ENCODE data around the gene MAGI2. TPM values are rescaled to one million over a fixed set of nuclear protein-coding genes. Genes with fewer than 3 reads are reported as not detected.

MAGI2 gene
- total RNA-seq, 1 donor from 2014 or later: 0.40 TPM

DNA sequence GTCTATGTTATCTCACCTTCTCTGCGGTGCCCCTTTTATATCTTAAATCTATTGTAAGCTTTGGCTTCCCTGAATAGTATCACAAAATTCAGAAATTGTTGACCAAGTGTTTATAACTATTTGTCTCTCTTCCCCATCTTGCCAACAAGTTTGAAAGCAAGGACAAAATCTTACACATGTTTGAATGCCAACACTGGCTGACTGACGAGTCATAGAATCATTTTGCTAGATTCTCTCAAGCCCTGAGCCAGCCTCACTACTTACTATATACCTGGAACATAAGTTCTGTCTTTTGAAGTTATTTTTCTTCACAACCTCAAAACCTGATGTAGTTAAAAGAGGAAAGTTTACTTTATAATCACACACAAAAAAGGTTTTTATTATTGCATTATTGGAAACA, 954.2 kb downstream of the MAGI2 start:
- DNase-seq (ENCODE audit: low read depth in 2 of 2): no peak

DNA sequence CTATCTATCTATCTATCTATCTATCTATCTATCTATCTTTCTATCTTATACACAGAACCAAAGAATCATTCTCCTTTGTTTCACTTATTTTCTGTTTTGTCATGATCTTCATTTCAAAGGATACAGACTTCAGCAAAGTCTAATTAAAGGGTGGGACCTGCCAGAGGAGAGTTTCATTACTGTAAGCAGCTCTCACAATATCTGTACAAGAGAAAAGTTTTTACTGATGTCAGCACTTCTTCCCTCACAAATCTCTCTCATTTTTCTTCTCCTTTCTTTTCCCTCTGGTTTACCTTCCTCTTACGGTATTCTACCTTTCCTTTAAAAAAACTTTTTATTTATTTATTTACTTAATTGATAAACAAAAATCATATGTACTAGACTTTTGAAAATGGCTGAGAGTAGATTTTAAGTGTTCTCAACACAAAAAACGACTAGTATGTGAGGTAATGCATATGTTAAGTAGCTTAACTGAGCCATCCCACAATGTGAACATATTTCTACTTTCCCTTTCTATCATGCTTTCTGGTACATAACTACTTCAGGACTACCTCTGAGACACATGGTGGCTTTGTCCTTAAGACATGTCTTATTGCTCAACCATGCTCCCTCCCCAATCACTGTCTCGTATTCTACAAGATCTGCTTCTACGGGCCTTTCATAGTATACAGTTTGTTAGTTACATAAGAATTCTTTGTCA, 955.6 kb downstream of the MAGI2 start:
- no peak for DNase-seq (ENCODE audit: low read depth in 2 of 2)

DNA sequence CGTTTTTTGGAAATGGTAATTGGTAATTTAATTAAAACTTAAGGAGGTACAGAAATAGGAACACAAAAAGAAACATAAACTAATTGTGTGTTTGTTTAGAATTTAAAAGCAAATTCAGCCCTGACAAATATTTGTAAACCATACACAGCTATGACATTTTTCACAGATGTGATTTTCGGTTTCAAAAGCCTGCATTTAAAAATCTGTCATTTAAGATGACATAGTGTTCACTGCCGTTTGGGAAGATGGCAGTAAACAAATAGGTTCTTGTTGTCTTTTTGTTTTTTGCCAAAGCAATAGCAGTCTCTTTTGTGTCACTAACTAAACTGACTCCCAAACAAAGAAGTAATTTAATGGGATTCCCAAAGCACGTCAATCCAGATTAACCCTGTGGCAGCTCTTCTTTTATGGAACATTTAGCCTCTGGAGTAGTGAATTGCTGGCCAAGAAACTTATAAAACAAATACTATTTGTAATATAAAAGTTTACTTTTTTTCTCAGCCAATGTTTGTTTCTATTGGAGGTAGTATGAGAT, 957.3 kb downstream of the MAGI2 start:
- no peak for DNase-seq (ENCODE audit: low read depth in 2 of 2)

DNA sequence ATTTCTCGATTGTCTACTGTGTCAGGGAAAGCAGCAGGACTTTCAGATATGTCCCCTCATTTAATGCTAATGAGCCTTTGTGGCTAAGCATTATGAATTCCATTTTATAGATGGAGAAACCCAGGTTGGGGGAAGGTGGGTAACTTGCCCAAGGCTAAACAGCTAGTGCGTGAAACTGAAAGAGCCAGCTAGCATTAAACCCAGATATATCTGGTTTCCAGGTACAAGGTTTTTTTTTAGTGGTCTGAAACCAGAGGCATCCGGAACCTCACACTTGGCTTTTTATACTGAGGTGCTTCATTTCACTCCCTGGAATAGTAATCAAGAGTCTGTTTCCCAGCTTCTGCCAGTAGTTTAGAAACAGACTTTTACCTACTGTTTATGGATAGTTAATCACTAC, 960.1 kb downstream of the MAGI2 start:
- DNase-seq (ENCODE audit: low read depth in 2 of 2): no peak

DNA sequence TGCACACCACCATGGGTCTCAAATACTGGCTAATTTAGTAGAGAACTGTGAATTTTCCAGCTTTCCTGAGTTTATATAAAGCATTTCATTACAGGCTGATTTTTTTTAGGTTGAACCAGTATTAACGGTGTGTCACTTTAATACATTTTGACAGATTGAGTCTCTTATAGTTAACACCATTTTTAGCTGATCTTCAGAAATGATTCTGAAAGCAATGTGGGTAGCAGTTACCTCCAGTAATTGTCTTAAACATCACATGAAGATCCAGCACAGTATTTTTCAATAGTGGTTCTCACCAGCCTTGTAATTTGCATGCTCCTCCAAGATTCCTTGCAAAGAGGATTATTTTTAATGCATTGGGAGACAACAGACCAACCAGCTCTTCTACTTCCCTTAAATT, 961.3 kb downstream of the MAGI2 start:
- DNase-seq (ENCODE audit: low read depth in 2 of 2): no peak

DNA sequence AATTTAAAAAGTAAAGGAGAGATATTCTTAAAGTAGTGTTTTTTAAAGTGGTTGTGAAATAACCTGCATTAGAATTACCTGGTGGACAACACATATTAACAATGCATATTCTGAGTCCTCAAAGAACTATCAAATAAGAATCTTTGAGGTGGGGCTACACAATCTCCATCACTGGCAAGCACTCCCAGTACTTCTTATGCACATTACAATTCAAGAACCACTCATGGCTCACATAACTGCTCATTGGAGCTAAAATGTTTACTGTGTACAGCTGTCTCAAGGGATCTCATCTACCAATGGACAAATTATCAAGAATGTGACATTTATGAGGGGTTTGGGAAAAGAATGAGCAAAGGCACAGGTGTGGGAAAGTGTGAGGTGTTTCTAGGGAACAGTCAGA, 962.9 kb downstream of the MAGI2 start:
- no peak for DNase-seq (ENCODE audit: low read depth in 2 of 2)

DNA sequence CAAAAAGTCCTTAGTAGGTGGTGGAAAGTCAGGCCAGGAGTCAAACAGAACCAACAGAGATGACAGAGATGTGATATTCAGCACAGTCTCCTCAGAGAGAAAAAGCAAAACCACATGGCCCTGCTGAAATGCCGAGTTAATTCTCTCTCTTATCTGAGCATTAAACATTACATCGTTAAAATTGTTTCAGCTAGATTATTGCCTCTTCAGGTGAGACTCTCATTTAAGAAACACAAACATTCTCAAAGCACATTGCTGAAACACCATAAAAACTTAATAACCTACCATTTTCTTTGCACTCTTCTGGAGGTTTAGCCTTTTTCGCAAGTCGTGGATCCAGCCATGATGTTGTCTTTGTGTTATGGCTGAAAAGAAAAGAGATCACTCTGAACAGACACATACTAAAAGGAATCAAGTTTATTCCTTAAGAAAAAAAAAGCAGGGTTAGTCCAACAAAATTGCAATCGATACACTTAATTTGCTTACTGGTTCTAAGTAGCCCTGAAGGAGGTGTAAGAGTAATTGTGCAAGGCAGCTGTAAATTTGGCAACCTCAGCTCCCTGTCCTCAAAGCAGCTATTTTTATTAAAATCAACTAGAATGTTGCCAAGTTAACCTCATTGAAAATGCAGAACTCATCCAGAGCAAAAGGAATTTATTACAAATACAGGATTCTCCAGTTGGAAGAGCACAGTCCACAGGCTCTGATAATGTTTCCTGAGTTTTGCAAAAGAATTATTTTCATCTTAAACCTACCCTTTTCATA, 963.8 kb downstream of the MAGI2 start:
- DNase-seq (ENCODE audit: low read depth in 2 of 2): no peak

DNA sequence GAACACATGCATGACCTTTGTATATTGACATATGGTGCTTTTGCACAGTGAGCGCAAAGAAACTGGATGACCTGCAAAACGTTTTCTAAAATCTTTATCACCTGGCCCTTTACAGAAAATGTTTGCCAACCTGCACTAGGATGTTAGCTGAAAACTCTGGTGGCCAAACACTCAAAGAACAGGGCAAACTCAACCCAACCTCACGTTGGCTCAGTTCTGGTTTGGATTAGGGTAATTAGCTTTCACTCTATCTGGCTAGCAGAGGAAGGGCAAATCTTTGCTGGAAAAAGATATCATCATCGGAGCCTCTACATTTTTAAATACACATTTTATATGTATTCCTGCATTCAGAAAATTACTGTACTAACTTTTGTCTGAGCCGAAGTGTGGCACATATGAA, 966.0 kb downstream of the MAGI2 start:
- DNase-seq (ENCODE audit: low read depth in 2 of 2): no peak

DNA sequence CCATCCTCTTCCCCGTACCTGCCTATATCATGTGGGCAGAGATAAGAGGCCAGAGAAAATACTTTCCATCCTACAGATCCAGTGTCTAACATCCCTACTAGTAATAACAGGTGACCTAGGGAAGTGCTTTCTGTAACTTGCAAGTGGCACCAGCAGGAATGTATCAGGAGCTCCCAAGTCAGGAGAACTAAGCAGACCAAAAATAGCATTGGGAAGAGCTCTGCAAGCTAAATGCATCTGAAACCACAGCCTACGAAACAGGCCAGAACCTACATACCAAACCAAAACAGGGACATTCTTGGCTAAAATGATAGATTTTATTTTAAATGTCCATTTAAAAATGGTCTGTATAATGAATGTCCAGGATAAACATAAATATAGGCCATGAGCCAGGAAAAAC, 974.1 kb downstream of the MAGI2 start:
- no peak for DNase-seq (ENCODE audit: low read depth in 2 of 2)

DNA sequence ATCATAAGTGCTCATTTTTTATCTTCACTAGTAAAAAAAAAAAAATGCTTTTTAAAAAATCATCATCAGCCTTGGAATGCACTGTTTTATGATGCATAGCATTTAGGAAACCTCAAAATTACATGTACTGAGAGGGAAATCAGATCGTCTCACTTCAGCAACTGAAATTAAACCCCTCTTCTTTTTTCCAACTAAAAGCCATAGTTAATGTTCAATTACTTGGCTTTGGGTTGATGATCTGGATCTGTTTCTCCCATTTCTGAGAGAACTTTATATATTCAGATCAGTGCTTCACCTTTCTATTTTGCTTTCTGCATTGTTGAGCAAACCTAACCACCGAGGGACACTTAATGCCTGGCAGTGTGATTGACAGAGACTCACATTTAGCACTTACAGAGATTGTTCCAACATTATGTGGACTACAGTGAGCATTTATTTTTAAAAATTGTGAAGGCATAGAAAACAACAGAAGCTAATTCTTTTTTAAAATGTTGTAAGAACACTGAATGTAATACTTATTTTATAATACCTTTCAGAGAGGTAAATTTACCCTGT, 976.5 kb downstream of the MAGI2 start:
- no peak for DNase-seq (ENCODE audit: low read depth in 2 of 2)

DNA sequence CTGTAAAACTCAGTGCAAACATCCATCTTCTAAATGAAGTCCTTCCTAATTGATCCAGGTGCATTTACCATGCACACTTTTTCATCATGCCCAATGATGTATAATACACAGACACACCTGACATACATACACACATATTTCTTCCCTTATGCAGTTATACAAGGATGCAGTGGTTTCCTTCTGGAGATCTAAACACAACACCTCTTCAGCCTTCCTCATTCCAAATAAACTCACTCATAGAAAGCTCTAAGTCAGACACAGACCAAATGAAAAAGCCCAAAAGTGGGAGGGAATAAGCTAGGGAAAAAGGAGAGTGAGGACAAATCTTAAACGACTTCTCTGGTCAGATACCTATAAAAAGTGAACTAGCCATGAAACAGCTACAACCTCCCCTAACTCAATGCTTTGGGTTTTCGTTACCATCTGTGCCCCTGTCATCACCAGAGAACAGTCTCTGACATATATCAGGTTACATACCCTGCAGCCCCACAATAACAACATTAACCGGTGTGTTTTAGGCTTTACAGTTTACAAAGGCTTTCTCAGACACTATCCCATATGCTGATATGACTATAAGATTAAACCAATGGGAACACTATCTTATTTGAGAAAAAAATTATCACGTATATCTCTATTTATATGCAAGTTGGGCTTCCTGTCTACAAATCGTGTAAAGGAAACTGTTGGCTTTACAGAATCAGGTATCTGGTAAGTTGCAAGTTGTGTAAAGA, 979.7 kb downstream of the MAGI2 start:
- DNase-seq (ENCODE audit: low read depth in 2 of 2): no peak

DNA sequence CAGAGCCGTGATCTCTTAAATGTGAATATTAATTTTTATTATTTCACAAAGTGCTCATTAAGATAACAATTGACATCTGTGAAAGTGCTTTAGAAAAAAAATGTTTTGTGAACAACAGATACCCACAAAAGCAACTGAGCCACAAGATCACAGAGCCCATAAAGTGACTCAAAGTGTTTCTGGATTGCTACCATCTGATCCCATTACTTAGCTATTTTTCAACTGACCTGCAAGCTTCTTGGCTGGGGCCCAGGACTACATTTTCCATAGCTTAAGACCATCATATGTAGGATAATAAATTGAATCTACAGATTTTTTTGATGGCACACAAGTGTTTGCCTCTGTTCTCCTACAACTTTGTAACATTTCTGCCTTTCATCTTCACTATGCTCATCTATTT, 980.4 kb downstream of the MAGI2 start:
- no peak for DNase-seq (ENCODE audit: low read depth in 2 of 2)

DNA sequence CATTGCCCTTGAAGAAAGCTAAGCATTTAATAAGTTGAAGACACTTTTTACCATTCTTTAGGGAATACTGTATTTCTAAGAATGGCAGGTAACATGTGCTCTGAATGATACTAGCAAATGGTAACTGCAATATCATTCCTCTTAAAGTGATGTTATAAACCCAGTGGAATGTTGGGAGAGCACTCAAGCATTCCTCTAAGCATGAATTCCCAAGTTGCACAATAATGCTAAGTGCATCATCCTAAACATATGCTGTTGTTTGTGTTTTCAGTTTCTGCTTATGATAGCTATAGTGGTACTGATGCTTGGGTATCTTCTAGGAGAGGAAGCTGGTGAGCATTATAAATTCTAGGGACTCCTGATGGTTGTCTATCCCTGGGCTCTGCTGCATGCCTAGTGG, 980.9 kb downstream of the MAGI2 start:
- DNase-seq (ENCODE audit: low read depth in 2 of 2): no peak

DNA sequence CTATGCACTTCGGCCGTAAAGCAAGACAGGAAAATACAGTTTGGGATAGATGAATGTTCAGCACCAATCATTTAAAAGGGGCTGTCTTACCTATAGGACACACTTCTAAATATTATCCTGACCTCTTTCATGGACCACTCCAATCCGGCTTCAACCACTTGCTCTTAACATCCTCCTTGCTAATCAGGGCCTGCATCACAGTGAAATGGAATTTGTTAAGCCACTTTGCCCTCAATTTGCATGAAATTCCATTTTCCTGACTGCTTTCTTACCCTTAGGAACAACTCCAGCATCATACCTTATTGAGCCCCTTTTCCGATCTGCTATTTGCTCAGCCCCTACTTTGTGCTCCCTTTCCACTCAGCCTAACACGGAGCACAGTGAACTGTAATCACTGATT, 987.6 kb downstream of the MAGI2 start:
- DNase-seq (ENCODE audit: low read depth in 2 of 2): no peak

DNA sequence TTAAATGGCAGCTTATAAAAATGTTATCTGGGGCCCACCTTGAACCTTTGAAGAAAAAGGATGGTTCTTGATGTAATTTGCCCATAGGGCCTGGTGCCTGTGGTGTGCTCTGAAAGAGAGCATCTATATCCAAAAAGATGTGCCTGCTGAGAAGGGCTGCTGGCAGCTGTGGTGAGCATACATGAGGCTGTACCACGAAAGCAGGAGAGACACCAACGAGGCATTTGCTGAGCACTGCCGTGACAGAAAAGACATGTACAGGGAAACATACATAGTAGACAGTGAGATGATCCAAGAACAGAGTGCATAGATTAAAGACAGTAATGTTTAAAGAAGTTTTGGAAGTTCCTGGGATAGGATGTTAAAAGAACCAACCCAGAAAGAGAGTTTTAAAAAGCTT, 990.4 kb downstream of the MAGI2 start:
- DNase-seq (ENCODE audit: low read depth in 2 of 2): no peak

DNA sequence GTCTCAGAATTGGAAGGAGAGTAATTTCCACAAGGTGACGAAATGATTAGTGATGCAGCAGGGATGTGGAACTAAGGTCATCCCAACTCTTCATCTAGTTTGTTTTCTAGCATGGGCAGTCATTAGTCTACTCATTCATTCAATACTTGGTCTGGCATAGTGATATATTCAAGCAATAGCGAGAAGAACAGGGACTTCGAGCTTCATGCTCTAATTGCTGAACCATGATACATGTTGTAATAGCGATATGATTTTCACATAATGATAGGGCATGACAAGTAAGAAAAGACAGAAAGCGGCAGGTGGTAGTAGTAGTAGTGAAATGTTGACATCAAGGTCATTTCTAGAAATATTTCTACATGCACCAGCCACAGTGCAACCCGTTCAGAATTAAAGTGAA, 1002.8 kb downstream of the MAGI2 start:
- no peak for DNase-seq (ENCODE audit: low read depth in 2 of 2)

DNA sequence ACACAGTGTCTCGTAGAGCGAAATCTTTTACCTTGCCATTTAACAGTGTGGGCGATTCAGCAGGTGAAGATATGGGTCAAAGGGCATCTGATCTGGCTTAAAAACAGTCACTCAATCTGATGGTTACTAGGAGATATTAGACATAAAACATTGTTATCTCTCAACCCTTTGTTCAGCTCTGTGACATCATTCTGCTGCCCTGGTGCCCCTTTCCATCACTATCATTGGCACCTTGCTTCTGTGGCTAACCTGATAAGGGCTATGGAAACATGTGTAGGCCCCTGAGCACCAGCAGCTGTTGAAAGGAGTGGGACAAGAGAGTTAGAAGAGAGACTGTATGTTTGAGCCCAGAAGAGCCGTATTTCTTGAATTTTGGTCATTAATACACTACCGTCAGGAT, 1004.6 kb downstream of the MAGI2 start:
- DNase-seq (ENCODE audit: low read depth in 2 of 2): peak in 1 of 2 donors; percentile 43

DNA sequence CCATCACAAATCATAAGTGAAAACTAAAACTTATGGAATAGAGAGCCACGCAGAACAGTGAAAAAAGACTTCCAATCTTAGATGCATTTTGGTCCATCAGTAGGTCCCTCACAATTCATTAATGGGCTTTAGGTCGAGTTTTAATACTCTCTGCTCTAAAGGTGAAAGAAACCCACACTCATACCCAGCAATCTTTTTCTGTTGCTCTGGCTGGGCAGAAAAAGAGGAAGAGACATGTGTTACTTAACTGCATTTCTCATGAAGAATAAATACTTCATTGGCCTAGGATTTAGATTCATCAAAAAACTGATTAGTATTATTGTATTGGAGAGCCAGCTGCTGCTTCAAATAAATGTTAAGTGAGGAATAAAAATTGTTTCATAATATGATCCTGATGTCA, 1009.2 kb downstream of the MAGI2 start:
- no peak for DNase-seq (ENCODE audit: low read depth in 2 of 2)

DNA sequence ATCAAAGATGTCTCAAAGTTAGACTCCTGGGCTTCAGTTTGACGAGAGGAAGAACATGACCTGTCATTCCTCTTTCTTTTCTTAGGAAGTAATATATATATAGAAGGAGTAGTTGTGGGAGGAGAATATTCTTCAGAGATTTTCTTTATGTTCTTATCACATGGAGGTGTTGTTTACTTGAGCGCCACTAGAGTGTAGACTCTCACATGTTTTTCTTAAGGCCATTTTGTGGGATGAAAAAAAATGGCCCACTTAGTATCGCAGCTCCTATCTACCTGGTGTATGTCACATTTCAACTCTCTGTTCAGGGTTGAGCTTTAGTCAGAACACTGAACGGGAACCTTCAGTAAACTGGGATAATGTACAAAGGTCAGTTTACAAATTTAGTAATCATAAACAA, 1009.7 kb downstream of the MAGI2 start:
- DNase-seq (ENCODE audit: low read depth in 2 of 2): no peak

DNA sequence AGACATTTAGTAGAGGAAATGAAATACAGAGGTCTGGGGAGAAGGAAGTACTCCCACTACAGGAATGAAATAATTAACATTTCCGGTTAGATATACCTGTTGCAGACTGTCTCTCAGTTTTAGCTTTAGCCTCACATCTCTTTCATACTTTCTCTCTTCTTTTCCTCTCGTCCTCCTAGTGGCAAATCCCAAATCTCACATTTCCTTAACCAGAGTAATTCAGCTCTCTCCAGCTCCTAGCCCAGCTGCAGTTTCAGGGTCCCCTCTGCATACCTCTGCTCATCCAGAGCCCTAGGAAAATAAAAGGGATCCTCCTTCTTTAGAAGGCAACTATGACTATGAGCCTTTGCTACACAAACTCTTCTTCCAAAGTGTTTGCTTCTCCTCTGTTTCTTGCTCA, 1011.7 kb downstream of the MAGI2 start:
- no peak for DNase-seq (ENCODE audit: low read depth in 2 of 2)

DNA sequence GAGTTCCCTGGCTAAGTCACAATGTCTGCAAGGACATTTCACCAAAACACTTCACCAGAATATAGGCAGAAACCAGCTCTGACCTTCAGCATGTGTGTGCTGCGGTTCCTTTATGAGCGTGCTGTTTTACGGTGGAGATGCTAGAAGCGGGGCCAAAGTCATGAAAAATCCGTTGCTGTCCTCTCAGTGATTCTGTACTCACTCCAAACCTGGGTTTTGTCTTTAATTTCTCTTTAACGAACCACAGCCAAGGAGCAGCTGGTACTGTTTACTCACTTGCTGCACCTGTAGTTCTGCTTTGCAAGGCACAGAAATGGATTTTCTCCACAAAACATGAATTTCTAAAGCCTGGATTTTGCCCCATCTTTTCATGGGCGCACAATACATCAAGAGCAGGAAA, 1015.0 kb downstream of the MAGI2 start:
- no peak for DNase-seq (ENCODE audit: low read depth in 2 of 2)

DNA sequence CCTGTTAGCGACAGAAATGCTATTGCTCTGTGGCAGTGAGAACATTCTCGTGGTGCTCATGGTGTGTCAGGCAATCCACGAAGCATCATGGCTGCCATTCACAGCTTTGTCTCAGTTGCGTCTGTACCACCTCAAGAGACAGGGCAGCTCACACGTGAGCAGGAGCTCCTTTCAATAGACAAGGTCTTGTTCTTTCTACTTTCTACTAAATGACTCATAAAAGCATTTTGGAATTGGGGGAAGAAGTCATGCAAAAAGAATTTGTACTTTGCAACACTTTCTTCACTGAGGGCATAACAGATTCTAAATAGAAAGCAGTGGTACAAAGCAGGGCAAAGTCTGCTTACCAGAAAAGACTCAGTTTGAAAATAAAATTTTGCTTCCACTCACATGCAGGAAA, 1016.3 kb downstream of the MAGI2 start:
- no peak for DNase-seq (ENCODE audit: low read depth in 2 of 2)

Measured in lung microvascular endothelial cell (primary cell).